SK-N-MC (cell line): ENCODE measurements around the gene LAMC3.

Experiments used
- EZH2 ChIP-seq: fragments of 200-600 bp; sonication (generic); IDR thresholded peaks from one replicate; pipeline ENCODE4 v1.6.1; 2017; ENCODE audit warnings: antibody characterized with exemption
- FOXP2 ChIP-seq: optimal IDR thresholded peaks from 2 replicates; pipeline ENCODE3; 2011; ENCODE audit warnings: mild to moderate bottlenecking, moderate library complexity; ENCODE audit not compliant: insufficient read depth; ENCODE audit errors: extremely low read length, control extremely low read depth
- POLR2AphosphoS5 ChIP-seq: IDR thresholded peaks from 2 replicates; pipeline ENCODE4 v1.6.1; 2012; ENCODE audit warnings: mild to moderate bottlenecking, low read depth, low read length, borderline replicate concordance

GRCh38 chr9:130972277-130972956, 36.6 kb upstream of the LAMC3 start:
- TF ChIP-seq FOXP2 = no peak
- no peak for TF ChIP-seq POLR2AphosphoS5
- no peak for TF ChIP-seq EZH2
